Stimulated activated CD8-positive, alpha-beta memory T cell treated with anti-CD3 and anti-CD28 coated beads, Interleukin-7, amount 100 ng/mL, for 48 hours (primary cell): ENCODE results near the gene CLMP.

Source experiments
- DNase-seq, 2 donors: peaks; one replicate each; pipeline ENCODE4 v3.0.0-alpha.2; 2020; ENCODE audit warnings: low read depth in 1 of 2; ENCODE audit errors: extremely low read depth in 1 of 2

The CLMP gene

DNA sequence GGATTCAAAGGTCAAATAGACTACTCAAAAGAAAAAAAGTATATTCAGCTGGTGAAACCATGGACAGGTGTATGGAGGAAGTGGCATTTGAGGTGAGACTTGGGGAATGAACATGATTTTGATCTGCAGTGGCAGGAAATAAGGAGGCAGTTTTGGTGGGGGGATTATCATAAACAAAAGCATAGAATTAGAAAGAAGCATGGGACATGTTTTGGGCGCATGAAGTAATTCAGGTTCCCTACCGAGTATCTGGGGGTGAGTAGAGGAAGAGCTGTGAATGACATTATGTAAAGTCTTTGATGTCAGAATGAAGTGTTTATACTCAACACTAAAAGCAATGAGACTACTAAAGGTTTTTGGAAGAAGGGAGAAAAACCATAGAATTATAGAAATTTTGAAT lies 3.1 kb downstream of the CLMP start:
- DNase-seq, result no peak

DNA sequence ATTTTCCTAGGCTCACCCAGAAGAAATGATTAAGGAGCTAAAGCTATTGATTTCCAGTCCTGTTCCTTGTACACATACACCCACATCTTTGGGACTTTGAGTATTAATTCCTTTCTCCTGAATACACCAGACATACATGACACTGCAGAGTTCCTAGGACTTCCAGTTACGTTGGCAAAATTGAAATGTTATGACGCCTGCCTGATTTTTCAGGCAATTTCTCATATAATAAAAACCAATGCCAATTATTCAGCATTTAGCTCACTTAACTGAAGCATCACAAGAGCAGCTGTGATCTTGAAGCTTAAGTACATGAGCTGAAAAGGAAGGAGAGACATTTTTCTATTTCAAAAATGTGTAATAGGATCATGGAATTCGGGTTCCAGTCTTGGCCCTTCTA lies 4.5 kb downstream of the CLMP start:
- no peak for DNase-seq

DNA sequence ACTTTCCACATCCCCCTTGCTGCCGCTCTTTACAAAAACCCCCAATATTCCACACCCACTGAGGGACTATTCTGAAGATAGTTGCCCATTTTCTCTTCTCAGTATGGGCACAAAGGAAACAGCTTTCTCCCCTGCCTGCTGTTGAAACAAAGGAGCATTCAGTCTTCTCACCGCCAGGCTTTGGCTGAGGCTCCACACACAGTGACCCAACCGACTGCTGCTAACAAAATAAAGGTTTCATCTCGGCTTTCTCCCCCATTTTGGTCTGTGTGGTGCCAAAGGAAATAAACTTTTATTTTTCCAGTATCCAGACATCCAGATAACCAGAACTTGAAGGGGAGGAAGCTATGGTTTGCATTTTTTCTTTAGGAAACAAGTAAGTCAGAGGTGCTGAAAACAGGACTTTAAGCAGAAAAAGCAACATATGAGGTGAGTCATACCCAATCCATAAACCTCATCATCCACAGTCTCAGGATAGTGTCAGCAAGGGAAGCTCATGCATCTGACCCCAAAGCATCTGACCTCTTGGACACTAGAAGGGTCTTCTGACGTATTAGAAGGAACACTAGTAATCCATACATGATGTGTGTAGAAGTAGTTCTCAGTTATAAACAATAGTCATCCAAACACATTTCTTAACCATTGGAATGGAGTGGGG lies 6.4 kb downstream of the CLMP start:
- no peak for DNase-seq

DNA sequence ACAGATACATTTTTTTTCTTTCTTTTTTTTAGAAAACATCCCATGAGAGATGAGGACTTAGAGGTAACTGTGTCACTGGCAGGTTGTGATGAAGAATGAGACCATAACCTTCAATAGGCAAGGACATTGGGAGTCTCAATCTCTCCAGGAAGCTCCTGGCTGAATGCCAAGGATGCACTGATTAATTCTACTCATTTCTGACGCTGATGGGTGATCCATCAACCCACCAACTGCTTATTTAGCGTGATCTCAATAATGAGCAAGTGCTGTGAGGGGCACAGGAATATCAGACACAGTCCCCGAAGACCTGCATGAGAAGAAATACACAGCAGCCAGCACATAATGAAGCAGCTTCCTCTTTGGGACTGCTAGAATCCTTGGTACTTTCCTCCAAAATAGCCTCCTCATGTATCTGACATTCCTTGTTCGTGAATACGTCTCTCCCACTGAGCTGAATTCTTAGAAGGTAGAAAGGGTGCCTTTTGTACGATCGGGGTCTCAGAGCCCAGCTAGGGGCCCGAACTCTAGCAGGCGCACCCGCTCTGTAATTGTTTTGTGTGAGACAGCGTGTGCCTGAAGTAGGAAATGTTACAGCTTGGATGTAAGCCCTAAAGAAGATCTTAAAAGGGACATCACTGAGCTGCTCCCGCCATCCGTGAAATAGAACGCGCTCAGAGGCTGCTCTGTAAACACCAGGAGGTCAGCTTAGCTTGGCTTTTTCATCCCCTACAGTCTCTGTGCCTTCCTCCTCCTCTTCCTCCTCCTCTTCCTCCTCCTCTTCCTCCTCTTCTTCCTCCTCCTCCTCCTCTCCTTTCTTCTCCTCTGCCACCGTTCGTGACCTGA lies 7.2 kb downstream of the CLMP start:
- no peak for DNase-seq

DNA sequence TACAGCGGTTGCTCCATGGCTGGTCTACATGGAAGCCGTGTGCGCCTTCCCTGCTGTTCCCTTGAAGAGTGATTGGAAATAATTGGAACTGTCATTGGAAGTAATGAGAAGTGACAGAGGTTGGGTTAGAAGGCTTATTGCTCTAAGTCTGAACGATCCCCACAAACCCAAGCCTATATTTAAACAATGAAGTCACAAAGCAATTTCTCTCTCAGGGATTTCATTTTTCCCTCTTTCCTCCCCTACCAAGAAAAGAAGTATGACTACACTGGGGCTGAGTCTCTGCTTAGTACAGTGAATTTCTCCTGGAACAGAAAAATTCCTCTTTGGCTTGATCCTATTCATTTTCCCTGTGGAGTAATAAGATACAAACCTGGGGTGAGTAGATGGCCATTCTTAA lies 7.8 kb downstream of the CLMP start:
- no peak for DNase-seq

DNA sequence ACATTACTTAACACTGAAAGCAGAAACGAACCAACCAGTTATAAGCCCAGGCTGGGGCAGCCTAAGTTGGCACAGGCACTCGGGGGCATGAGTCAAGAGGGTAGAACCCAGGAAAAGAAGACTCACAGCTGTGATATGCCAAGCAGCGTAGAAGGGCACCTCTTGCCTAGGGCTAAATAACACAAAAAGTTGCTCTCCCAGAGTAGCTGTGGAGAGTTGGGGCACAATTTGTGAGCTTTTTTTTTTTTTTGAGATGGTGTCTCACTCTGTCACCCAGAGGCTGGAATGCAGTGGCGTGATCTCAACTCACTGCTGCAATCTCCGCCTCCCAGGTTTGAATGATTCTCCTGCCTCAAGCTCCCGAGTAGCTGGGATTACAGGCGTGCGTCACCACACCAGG lies 8.8 kb downstream of the CLMP start:
- no peak for DNase-seq

DNA sequence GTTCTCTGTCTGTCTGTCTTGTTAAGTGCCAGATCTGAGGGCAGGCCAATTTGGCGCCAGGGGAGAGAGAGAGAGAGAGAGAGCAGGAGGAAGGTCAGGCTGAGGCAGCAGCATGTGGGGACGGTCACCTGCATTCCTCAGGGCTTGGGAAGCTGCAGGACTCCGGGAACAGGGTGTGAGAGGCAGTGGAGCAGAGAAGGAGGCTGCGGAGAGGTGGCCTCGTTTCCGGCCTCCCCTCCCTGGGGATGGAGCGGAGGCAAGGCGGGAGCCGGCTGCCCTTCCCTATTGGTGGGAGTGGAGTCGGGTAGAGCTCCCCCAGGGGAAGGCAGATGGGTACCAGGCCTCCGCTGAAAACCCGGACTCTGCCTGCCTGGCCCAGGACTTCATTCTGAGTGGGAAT lies 9.7 kb downstream of the CLMP start:
- DNase-seq, result no peak

DNA sequence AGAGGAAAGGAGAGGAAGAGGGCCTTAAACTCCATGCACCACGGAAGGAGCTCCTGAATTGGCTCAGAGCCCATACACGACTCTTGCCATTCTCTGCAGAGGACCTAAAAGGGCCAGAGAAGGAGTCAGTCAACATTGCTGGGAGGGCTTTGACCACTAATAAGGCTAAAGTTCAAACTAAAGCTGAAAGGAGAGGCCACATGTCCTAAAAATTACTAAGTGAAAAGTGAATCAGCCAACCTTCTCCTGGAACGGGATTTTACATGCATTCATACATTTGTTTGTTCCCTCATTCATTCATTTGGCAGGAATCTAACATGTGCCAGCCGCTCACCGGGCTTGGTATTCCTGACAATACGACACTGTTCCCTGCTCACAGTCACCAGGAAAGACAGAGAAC lies 10.5 kb downstream of the CLMP start:
- DNase-seq, result no peak

DNA sequence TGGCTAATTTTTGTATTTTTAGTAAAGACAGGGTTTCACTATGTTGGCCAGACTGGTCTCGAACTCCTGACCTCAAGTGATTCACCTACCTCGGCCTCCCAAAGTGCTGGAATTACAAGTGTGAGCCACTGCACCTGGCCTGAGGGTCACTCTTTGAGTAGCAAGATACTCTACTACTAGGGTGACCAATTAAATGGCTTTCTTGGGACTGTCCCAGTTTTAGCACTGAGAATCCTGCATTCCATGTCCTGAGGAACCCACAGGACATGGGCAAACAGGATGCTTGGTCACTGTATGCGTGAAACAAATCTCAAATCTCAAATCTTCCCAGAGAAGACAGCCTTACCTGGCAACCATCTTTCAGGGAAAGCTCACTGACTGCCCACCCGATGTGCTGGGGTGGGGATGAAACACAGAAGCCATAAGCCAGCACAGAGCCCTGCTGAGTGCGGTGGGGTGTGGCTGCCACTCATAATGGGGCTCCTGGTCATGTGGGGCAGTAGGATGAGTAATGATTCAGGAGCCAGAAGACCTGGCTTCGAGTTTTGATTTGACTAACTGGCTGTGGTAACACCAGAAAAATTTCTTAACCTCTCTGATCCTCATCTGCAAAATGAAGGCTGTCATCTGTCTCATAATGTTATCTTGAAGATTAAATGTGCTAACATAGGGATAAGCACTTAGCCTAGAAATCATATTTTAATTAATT lies 11.5 kb downstream of the CLMP start:
- peak in 1 of 2 donors; percentile 16 for DNase-seq

DNA sequence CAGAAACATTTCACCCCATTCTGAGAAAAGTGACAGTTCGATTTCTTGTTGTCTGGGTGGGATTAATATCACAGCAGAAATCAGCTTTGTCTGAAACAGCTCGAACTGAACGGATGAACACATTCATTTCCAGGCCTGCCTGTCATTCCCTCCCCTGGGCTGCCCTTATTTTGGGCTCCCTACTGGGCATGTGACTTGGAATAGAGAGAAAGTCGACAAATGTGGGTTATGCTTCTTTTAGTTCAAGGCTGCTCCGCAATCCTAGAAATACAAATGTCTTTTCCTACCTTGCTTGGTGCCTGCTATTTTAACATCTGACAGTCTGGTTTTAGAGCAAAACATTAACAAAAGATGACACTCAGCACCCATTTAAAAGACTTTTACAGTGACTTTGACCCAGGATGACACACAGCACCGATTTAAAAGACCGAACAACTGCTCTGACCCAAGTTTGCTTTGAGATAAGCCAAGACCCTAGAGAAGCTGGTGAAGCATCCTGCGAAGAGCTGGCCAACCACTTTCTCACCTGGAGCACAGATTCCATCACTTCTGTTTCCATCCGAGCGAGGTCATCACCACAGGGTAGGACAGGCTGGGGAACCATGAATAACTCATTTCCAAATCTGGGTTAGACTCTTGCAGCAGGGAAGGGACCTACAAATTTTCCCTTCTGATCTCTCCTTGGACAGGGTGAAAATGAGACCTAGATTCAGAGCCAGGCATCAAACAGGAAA lies 13.1 kb downstream of the CLMP start:
- DNase-seq, result no peak

DNA sequence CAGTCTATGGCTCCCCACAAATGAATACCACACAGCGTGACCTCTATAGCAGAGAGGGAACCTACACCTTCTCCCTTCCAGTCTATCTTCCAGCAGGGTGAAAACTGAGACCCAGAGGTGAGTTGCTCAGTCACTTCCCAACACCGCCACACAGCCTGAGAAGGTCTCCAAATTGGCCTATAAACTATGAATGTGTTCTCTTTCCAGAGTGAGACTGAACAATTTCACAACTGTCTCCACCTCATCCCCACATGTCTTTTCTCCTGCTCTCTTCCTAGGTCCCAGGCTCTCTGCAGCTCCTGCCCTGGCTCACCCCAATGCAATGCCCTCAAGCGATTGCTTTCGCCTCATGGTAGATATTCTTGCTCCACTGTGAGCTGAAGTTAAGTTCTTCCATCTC lies 14.0 kb downstream of the CLMP start:
- DNase-seq, result no peak

DNA sequence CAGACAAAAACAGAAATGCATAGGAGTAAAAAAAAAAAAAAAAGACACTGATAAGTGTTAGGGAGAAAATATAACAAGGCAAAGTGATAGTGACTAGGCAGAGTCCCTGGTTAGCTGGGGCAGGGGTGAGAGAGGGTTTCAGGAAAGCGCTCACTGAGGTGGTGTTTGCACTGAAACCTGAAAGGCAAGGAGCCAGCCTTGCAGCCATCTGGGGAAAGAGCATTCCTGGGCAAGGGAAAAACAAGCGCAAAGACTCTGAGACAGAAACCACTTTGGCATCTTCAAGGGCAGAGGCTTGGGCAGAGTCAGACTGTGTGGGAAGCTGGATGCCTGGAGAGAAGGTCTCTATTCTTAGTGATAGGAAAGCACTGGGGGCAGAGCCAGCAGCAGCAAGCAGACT lies 14.5 kb downstream of the CLMP start:
- no peak for DNase-seq

DNA sequence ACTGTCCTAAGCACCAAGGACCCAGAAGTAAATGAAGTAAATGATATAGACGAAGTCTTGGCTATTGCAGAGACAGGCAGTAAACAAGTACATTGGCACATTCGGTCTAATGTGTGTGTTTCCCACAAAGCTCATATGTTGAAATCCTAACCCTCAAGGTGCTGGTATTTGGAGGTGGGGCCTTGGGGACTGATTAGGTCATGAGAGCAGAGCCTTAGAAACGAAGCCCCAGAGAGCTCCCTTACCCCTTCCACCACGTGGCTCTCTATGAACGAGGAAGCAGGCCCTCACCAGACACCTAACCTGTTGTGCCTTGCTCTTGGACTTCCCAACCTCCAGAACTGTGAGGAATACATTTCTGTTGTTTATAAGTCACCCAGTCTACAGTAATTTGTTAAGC lies 14.9 kb downstream of the CLMP start:
- DNase-seq, result no peak

DNA sequence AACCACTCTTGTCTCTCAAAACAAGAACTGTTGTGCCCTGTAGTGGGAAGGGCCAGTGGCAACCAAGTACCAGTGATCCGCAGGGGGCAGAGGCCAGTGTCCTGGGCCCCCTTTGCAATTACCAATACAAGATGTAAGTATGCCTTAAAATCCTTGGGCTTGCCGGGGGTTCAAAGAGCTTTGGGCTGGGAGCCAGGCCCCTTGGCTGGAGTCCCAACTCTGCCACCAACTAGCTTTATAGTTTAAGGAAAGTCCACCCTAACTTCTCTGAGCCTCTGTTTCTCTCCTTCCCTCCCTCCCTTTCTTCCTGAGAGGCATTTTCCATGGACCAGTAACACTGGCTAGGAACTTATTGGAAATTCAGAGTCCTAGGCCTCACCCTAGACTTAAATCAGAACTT lies 15.5 kb downstream of the CLMP start:
- no peak for DNase-seq

DNA sequence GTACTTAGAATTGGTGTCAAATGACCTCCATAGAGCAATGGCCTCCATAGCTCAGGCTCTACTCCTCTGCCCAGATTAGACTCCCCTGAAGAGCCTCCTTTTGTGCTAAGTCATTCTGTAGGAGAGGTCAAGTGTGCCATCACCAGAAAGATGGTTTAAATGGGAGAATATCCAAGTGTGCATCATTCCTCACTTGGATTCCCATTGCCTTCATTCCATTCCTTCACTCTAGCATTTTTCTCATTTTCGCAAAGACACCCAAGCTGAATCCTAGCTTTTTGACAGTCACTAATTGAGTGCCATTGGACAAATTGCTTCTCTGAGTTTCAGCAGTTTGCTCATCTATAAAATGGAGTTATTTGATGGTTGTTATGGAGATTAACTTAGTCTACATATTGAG lies 16.9 kb downstream of the CLMP start:
- no peak for DNase-seq

DNA sequence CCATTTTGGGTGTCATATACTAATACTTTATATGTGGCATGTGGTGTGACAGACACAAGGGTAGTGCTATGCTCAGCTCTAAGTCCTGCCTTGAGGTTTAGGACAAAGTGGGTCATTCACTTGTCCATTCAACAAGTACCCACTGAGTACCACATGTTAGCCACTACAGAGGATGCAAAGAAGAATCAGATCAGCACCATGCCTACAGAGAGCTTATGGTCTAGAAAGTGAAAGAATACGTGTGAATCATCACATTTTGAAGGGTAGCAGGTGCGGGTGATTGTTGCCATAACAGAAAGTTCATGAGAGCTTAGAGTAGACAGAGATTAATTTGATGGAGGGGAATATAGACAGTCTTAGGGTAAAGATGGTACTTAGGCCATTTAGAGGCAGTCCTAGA lies 18.3 kb downstream of the CLMP start:
- no peak for DNase-seq

DNA sequence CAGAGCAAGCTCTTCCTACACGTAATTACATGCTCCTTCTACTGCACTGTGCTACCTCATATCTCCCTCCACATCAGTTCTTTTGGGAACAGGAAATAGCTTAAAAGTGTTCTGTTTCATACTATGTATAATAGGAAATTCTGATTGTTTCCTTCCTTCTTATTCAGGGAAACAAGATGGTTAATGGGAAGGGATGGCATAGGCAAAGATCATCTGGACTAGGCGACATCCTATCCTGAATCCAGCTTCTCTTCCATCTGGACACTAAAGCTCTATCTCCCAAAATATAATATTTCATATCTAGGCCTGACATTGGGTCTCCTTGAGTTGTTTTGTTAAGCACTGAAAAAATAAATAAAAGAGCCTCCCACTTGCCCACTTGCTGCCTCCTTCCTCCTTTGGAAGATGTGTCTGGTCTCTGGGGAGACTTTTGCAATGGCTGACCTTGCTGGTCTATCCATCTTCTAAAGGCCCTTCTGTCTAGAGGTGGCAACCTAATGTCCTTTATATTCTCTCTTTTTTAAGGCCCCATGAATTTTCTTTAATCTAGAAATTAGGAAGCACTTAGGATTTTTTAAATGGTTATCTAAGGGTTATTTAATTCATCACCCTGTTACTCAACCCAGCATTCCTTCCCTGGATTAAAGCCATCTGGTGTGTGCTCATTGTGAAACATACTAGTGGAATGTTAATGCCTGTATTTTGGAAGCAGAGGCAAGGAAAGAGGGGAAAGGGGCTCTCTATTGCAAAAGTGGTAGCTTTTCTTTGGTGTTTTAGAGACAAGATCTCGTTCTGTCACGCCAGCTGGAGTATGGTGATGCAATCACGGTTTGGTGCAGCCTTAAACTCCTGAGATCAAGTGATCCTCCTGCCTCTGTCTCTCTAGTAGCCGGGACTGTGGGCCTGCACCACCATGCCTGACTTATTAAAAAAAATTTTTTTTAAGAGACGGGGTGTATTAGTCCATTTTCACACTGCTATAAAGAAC lies 20.6 kb downstream of the CLMP start:
- DNase-seq, result no peak

DNA sequence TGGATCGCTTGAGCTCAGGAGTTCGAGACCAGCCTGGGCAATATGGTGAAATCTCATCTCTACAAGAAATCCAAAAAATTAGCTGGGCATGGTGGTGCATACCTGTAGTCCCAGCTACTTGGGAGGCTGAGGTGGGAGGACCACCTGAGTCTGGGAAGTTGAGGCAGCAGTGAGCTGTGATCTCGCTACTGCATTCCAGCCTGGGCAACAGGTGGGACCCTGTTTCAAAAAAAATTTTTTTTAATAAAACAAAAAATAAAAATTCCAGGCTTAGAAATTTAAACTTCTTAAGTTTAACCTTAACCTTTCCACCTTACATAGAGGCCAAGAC lies 21.2 kb downstream of the CLMP start:
- no peak for DNase-seq

DNA sequence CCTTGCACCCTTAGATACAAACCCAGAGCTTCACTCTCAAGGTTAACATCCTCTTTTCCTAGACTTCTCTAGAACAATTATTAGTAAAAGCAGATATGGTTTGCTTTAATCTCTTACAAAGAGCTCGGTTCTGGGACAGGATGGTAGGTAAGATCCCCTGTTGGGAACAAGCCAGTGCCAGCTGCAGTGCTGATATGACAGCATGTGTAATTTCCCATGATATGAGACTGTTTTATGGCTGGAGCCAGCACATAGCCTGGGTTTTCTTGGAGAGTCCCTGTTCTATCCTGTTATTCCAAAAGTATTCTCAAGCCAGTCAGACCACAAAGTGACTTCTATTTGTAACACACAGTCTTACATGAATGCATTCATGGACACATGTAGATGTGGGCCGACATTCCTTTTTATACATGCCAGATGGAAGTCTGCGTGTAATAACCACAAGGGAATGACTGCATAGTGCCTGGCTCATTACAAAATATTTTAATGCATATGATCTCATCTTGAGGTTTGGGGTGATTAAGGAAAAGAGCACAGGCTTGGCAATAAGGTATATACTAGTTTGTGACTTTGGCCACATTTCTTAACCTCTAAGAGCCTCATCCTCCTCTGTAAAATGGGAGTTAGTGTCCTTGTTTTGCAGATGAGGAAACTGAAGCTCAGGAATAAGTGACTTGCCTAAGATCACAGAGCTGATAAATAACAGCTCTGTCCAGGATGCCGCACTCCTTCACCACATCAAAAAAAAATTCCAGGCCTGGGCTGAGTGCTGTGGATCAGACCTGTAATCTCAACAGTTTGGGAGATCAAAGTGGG lies 21.8 kb downstream of the CLMP start:
- DNase-seq, result no peak
